DMS153 treated with DMSO at 0.1 percent for 48 hours (cell line): Measurements from ENCODE around the gene RRP7A.
"Not testable (repeated sequence)": the region's sequence is repeated elsewhere in the genome, so short reads cannot be mapped to it uniquely, and the experiment has no call there.

Experiments
- DNase-seq: peaks from one replicate; lab custom pipeline; 2025; ENCODE audit not compliant: unreplicated experiment; lab: John Stamatoyannopoulos, UW

Gene RRP7A

DNA sequence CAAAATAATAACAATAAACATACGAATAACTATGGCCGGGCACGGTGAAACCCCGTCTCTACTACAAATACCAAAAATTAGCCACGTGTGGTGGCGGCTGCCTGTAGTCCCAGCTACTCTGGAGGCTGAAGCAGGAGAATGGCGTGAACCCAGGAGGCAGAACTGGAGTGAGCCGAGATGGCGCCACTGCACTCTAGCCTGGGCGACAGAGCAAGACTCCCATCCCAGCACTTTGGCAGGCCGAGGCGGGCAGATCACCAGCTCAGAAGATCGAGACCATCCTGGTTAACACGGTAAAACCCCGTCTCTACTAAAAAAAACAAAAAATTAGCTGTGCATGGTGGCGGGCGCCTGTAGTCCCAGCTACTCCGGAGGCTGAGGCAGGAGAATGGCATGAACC, 17.0 kb upstream of the RRP7A start:
- not testable (repeated sequence) for DNase-seq

DNA sequence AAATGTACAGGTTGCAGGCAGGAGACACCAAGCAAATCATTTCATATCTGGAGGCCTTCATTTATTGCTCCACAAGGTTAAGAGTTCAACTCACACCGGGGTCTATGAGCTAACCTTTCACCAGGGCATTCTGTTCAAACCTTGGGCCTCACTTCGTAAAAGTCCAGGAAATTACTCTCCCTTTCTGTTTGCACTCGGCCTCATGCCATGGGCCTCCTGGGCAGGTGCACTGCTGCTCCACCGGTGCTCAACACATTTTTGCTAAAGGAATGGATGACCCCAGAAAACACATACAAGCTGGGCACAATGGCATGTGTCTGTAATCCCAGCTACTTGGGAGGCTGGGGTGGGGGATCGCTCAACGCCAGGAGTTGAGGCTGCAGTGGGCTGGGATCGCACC, 16.6 kb upstream of the RRP7A start:
- DNase-seq = no peak

DNA sequence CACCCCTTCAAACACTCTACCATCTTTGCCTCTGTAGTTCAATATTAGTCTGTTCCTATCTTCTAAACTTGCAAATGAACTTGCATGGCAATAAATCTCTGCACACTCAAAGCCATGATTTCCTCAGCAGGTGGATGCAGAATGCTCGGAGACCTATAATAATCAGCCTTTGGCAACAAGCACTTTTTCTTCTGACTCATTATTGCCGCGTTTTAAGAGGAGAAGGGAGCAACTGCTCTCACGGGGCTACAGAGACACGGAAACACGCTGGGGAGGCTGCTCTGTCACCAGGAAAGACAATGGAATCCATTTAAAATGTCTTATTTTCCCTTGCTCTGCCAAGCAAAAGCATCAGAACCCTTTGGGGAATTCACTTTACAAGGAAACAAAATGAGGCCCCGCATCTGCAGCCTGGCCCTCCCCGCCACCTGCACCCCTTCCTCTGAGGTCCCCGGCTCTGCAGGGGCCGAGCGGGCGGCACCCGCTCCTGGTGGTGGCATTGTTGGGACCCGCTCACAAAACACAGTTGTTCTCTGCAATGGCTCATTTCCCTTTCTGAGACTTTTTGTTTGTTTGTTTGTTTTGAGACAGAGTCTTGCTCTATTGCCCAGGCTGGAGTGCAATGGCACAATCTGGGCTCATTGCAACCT, 15.6 kb upstream of the RRP7A start:
- not testable (repeated sequence) for DNase-seq

DNA sequence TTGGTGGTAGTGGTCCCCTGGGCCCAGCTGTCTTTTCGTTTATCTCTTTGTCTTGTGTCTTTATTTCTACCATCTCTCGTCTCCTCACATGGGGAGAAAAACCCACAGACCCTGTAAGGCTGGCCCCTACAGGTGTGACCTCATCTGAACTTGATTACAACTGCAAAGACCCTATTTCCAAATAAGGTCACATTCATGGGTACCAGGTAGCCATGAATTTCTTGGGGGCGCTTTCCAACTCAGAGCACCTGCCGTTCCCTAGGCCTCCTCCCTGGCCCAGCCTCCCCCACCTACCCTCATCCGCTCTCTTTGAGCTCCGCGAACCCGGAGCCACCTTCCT, 14.0 kb upstream of the RRP7A start:
- no peak for DNase-seq

DNA sequence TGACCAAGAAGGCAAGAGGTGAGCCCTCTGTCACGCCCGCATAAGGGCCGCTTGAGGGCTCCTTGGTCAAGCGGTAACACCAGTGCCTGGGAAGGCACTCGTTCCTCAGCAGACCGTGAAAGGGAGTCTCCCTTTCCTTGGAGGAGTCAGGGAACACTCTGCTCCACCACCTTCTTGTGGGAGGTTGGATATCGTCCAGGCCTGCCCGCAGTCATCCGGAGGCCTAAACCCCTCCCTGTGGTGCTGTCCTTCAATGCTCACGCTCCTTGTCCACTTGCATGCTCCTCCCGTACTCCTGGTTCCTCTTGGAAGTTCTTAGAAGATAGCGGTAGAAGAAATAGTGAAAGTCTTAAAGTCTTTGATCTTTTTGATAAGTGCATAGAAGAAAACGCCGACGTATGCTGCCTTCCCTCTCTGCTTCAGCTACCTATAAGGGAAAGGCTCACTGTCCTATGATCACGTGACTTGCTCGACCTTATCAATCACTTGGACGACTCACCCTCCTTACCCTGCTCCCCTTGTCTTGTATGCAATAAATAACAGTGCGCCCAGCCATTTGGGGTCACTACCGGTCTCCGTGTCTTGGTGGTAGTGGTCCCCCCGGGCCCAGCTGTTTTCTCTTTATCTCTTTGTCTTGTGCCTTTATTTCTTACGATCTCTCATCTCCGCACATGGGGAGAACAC, 11.9 kb upstream of the RRP7A start:
- not testable (repeated sequence) for DNase-seq

DNA sequence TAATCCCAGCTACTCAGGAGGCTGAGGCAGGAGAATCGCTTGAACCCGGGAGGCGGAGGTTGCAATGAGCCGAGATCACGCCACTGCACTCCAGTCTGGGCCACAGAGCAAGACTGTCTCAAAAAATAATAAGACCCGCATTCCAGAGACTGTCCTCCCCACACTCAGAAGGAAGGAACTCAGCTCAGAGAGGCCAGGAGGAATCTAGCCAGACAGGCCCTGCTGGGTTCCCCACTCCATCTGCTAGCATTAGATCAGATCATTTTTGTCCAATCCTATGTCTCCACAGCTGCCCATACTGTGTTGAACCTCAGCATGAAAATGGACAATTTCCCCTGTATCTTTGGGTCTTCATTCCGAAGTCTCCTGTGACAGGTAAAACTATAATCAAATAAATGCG, 9.8 kb upstream of the RRP7A start:
- not testable (repeated sequence) for DNase-seq

DNA sequence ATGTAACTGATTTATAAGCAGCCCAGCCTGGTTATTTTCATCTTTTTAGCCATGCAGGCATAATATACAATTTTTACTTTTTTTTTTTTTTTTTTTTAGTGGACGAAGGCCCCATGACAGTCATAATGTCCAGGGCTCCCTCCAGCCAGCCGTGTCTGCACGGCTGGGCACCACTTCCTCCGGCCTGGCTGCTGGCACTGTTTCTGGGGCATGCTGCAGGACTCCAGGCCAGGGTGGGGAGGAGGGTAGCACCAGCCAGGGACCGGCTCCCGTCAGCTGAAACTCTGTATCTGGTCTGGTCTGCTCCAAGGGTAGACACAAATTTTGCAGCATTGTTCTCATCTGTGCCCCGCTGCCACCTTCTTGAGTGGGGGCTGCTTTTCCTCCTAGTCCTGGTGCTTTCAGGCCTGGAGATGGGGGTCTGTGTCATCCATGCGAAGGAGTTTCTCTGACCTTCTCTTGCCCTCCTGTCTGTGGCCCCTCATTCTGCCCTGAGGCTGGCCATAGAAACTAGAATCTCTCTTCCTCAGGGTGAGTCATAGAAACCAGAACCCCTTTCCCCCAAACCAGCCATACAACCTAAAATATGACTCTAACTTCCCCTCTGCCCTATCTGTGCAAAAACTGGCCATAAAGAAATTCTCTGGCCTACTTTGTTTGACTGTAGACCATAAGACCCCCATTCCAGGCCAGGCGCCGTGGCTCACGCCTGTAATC, 9.2 kb upstream of the RRP7A start:
- DNase-seq = no peak

DNA sequence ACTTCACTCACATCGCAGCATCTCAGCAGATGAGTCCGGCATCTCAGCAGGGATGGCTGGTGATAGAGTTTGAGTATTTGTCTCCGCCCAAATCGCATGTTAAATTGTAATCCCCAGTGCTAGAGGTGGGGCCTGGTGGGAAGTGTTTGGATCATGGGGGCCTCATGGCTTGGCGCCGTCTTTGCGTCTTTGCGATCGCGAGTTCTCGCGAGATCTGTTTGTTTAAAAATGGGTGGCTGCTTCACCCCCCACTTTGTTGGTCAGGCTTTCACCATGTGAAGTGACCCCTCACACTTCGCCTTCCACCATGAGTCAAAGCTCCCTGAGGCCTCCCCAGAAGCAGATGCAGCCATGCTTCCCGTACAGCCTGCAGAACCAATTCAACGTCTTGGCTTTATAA, 3.0 kb upstream of the RRP7A start:
- no peak for DNase-seq

DNA sequence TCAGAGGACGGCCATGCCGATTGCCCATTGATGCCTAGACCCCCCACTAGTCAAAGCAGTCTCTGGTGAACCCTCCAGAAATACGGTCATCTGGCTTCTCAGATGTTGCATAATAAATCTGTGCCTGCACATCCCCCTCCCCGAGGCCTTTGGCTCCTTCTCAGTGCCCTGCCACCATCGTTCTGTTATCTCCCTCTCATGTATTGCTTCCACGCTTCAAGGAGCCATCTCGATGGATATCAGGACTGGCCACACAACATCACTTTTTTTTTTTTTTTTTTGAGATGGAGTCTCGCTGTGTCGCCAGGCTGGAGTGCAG, 1.6 kb upstream of the RRP7A start:
- DNase-seq = no peak

DNA sequence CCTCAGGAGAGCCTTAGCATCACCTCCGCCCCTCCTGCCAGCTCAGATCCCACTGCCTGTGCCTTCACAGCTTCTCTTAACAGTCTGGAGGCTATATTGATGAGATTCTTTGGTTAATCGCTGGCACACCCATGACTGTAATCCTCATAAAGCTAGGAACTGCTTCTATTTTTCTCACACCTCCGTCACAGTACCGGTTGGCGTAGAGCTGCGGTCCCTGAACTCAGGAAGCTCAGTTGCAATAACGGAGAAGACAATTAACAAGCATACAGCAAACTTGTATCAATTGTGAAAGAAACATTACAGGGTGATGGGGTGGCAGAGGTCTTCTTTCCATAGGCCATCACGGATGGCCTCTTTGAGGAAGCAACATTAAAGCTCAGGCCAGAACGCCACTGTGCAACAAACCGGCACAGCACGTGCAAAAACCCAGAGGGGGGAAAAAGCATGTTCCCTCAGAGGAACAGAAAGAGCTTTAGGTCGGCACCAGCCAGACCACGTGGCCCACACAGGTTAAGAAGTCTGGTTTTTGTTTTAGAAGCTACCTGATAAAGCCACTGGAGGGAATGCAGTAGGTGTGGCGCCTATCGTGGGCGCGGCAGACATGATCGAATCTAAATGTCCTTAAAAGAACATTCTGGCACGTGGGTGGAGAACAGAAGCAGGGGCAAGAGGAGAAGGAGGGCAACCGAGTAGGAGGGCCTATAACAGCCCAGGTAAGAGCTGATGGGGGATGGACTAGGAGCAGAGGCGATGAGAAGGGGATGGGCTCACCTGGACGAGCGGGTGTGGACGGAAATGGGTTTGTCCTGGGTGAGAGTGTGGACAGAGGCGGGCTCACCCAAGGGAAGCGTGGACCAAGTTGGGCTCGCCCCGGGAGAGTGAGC, 715 bp downstream of the RRP7A start:
- DNase-seq = not testable (repeated sequence)

DNA sequence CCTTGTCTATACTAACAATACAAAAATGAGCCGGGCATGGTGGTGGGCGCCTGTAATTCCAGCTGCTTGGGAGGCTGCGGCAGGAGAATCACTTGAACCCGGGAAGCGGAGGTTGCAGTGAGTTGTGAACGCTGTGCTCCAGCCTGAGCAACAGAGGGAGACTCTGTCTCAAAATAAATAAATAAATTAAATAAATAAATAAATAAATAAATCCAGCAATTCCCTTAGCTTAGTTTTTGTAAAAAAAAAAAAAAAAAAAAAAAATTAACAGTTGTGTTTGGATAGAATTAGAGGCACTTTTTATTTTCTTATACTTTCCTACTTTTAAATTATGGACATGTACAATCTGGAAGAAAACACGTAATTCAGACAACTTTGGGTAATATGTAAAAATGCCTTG, 2.5 kb downstream of the RRP7A start:
- not testable (repeated sequence) for DNase-seq

DNA sequence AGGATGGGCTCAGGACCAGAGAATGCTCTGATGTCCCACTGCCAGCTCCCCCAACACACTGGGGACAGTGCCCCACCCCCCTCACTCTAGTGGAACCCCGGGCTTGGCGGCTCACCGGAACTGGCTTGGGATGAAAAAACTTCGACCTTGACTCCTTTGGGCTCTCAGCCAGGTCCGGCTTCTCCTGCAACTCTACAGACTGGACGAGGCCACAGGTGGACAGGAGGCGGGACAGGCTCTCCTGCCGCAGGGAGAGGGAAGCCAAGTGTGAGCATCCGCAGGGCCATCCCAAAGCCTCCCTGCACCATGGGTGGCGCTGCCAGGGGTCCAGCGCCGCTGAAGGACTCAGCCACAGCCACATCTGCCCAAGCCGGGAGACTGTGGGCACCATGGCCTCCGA, 3.7 kb downstream of the RRP7A start:
- no peak for DNase-seq

DNA sequence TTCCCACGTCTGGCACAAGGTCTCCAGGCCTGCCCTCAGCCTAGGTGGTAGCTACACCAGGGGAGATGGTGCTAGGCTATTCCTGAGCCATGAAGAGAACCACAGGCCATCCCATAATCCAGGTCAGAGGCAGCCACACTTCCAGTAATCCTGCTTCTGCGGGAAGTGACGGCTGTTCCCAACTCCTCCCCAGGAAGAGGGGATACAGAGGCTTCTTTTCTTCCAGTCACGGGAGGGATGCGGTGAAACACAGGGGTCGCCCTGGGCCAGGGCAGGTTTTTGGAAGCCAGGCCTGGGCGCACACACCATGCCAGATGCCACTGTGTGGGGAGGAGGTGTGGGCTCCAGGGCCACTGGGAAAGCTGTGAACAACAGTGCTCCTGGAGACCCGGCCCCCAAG, 4.3 kb downstream of the RRP7A start:
- not testable (repeated sequence) for DNase-seq

DNA sequence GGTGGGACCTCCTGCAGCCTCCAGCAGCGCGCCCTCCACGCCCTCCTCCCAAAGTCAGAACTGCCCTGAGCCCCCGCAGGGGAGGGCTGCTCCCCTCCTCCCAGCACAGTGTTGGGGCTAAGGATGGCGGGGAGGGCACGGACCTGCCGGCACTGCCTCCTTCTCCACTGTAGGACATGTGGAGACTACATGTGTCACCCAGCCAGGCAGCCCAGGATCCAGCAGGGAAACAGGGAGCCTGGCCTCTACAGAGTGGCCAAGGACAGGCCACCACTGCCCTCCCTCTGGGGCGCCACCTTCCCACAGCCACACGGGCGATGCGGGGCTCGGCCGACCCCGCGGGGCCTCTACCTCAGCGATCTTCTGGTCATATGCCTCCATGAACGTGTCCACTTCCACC, 5.3 kb downstream of the RRP7A start:
- not testable (repeated sequence) for DNase-seq

DNA sequence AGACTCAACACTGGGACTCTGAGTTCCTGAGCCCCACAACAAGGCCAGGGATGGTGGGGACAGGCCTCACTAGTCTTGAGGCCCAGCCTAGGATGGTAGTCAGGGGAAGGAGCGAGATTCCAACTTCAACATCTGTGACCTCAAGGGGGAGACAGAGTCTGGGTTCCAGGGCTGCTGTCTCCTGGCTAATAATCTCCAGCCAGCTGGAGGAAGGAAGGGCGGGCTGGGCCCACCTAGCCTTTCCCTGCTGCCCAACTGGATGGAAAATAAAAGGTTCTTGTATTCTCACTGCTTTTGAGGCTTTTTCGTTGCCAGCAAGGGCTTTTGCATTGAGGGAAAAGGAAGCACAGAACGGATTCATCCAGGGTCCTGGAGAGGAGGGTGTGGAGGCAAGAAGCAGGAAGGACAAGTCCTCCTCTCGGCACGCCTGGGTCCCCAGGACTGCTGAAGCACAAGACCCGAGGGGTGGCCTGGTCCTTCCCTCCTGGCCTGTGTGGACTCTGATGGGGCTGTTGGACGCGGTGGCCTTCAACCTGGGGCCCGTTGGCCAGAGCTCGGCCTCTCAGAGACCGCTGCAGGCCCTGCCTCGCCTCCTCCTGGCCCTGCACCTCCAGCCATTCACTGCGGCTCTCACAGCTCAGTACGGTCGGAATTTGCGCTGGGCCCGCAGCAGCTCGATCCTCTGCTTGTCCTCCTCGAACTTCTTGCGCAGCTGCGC, 7.2 kb downstream of the RRP7A start:
- not testable (repeated sequence) for DNase-seq

DNA sequence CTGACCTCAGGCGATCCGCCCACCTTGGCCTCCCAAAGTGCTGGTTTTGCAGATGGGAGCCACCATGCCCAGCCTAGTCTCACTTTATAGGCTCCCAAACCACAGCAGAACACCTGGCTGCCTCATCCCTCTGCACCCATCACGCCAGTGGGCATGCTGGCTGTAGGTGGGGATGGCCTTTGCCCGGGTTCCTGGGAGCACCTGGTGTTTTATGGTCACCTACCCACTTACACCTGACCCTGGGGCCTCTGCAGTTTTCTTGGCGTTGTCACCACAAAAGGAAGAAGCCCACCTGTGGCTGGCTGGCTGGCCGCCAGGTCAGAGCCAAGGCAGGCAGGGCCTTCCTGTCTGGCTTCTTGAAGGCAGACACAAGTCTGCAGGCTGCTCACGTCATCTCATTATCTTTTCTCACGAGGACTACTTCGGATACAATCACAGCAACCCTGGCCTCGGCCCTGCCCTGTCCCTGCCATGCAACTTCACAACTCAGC, 8.2 kb downstream of the RRP7A start:
- no peak for DNase-seq

DNA sequence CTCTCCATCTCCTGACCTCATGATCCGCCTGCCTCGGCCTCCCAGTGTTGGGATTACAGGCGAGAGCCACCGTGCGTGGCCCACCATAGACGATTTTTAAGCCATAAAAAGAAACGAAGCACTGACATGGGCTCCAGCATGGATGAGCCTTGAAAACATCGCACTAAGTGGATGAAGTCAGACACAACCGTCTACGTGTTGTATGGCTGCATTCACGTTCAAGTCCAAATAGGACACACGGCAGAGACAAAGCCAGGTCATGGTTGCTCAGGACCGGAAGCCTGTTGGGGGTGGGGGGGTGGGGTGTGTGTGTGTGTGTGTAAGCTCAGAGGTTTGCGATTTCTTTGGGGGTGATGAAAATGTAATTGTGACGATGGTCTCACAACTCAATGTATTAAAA, 10.0 kb downstream of the RRP7A start:
- DNase-seq = no peak

DNA sequence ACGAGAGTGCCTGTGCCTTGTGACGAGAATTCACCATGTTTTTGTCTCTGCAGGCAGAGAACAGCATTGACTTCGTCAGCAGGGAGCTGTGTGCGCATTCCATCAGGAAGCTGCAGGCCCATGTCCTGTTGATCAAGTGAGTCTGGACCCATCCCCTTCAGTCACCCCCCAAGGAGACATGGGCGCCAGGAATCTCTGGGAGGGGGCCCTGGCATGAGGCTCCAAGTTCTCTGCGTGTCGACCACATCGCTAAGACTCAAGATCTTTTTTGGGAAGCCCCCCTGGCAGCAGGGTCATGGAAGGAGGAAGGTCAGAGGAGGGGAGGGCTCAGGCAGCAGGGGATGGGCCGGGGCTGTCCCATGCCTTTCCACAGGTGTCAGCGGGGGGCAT, 10.6 kb downstream of the RRP7A start:
- not testable (repeated sequence) for DNase-seq

DNA sequence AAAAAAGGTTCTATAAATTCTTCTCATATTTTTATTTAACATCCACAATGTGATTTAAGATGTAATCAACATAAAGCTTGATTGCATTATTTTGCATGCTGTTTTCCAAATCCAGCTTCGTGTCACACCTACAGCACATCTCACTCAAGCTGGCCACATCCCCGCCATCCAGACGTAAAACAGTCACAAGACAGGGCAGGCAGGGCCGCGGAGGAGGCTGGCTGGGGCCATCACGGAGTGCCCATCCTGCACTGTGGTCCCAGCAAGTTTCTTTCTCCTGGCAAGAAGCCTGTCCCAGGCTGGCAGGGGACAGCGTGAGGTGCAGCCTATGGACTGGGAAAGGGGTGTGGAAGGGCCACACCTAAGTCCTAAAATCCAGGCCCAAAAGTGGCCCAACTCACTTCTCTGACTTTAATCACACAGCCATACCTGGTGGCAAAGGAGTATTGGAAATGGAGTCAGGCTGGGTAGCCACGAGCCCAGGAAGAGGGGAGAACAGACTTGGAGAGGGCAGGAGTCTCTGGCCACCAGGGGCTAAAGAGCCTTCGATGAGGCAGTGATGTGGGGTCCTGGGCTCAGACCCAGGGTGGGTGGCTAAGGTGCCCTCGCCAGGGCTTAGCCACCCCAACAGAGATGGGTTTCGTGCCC, 11.1 kb downstream of the RRP7A start:
- DNase-seq = not testable (repeated sequence)

DNA sequence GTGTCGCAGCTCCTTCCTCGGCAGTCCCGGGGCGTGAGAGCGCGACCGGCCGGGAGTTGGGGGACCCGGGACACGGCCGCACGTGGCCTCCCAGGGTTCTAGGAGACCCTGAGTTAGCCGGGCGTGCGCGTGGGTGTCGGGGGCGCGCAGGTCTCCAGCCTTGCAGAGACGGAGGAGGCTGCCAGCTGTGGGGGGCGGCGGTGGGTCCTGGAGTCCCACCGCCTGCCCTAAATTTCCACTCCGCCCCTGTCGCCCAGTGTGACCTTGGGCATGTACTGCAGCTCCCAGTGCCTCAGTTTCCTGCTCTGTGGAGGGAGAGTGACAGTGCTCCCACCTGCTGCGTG, 18.8 kb downstream of the RRP7A start:
- no peak for DNase-seq
